HG03025 (cell line): ENCODE measurements around the gene RBM20.

Source experiments
- ATAC-seq: cut with Tn5 transposase; IDR thresholded peaks from one replicate; pipeline ENCODE4 v1.9.1; 2021; ENCODE audit warnings: mild to moderate bottlenecking, moderate library complexity; ENCODE audit not compliant: unreplicated experiment, low FRiP score

RBM20 gene

GRCh38 chr10:110880012-110880411, 235.9 kb downstream of the RBM20 start:
- no peak for ATAC-seq

GRCh38 chr10:110881247-110881646, 237.1 kb downstream of the RBM20 start:
- no peak for ATAC-seq

DNA sequence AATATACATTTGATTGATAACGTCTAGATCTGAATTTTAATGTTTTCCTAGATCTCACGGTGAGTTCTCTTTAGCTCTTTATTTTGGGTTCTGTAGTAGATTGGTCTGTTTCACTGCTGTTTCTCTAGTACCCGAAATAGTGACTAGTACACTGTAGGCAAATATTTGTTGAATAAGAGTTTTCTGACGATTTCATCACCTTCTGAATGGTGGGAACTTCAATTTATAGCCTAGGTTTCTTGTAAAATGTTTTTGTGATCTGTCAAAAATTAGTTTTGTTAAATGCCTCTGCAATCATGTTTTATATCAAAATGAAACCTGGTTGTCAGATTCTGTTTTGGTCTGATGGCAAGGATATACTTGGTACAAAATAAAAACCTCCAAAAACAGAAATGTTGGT, 237.8 kb downstream of the RBM20 start:
- ATAC-seq, result no peak

- ATAC-seq, result no peak
Observed at GRCh38 chr10:110883924-110884323, 239.8 kb downstream of the RBM20 start.

DNA sequence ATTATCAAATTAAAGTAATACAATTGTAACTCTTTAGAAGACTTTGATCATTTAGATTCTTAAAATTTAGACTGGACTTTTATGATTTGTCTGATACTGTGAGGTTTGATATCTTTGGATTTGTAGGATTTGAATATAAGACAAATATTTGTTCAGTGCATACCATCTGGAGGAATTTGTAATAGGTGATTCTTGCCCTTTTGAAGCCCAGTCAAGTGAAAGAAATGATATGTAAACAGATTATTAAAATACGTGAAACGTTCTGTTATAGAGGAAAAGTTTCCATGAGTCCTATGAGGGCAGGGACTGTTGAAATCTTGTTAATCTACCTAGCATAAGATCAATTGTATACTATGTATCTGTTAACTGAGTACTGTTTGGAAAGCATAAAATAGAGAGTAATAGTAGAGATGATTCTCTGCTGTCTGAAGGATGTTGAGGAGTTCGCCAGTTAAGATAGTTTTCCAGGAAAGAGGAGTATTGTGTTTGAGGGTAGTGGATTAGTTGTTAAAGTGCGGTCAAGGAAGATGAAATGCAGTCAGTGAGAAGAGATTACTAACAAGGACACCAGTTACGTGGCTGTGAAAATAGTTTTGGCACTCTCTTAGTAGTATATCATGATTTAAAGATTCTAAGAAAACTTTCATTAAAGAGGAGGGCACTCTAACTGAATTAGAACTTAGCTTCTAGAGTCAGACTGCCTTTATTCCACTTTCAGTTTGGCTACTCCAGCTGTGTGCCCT, 242.0 kb downstream of the RBM20 start:
- ATAC-seq, result no peak

GRCh38 chr10:110887560-110887959, 243.4 kb downstream of the RBM20 start:
- ATAC-seq, result no peak
